GM23338 (cell line): Measurements from ENCODE around the gene DNAH6. TPM values are rescaled to one million over a fixed set of nuclear protein-coding genes. Genes with fewer than 3 reads are reported as not detected.

Source experiments
- ATAC-seq: fragments of 200-7000 bp; cut with Tn5 transposase; 3 replicates; pipeline ENCODE4 v1.9.1; 2020
- DNase-seq: peaks from one replicate; pipeline ENCODE4 v3.0.0-alpha.2; 2015; ENCODE audit warnings: low spot score
- H2AFZ ChIP-seq: fragments of 200-600 bp; sonication (generic); 2 replicates; pipeline ENCODE4 v1.8.0; 2016; ENCODE audit warnings: antibody characterized with exemption, mild to moderate bottlenecking, moderate library complexity
- H3F3A ChIP-seq: fragments of 200-600 bp; sonication (generic); replicated peaks from 2 replicates; pipeline ENCODE4 v1.8.0; 2017; ENCODE audit warnings: antibody characterized with exemption, mixed run types, low read depth
- H3K27ac ChIP-seq: fragments of 200-600 bp; sonication (generic); 2 replicates; pipeline ENCODE4 v1.6.1; 2016; ENCODE audit warnings: low read depth
- H3K27me3 ChIP-seq: fragments of 200-600 bp; sonication (generic); 2 replicates; pipeline ENCODE4 v1.8.0; 2016; ENCODE audit warnings: mild to moderate bottlenecking, mixed run types, moderate library complexity; ENCODE audit not compliant: insufficient read depth
- H3K36me3 ChIP-seq: fragments of 200-600 bp; sonication (generic); 2 replicates; pipeline ENCODE4 v1.8.0; 2016; ENCODE audit warnings: mild to moderate bottlenecking; ENCODE audit not compliant: insufficient read depth
- H3K4me1 ChIP-seq: fragments of 200-600 bp; sonication (generic); 2 replicates; pipeline ENCODE4 v1.8.0; 2016; ENCODE audit warnings: mild to moderate bottlenecking, moderate library complexity; ENCODE audit not compliant: insufficient read depth
- H3K4me2 ChIP-seq: fragments of 200-600 bp; sonication (generic); 2 replicates; pipeline ENCODE4 v1.7.1; 2017; ENCODE audit warnings: mixed run types
- H3K4me3 ChIP-seq: fragments of 200-600 bp; sonication (generic); 2 replicates; pipeline ENCODE4 v1.6.1; 2016; ENCODE audit warnings: mixed run types
- H3K79me2 ChIP-seq: fragments of 200-600 bp; sonication (generic); replicated peaks from 2 replicates; pipeline ENCODE4 v1.8.0; 2017; ENCODE audit warnings: mild to moderate bottlenecking; ENCODE audit not compliant: insufficient read depth
- H3K9me2 ChIP-seq: fragments of 200-600 bp; sonication (generic); 2 replicates; pipeline ENCODE4 v1.8.0; 2017; ENCODE audit not compliant: insufficient read depth
- H4K20me1 ChIP-seq: fragments of 200-600 bp; sonication (generic); replicated peaks from 2 replicates; pipeline ENCODE4 v1.8.0; 2017; ENCODE audit warnings: mild to moderate bottlenecking; ENCODE audit not compliant: insufficient read depth
- H3K27ac Mint-ChIP-seq: 2 replicates; pipeline ENCODE4 v1.8.0; 2020; ENCODE audit warnings: inconsistent platforms, mild to moderate bottlenecking, moderate library complexity, mixed read lengths
- H3K27me3 Mint-ChIP-seq: 3 replicates; pipeline ENCODE4 v1.8.0; 2022; ENCODE audit warnings: low read depth, mild to moderate bottlenecking, moderate library complexity, mixed read lengths, inconsistent platforms; ENCODE audit not compliant: insufficient read depth, poor library complexity
- H3K36me3 Mint-ChIP-seq: 3 replicates; pipeline ENCODE4 v1.8.0; 2021; ENCODE audit warnings: low read depth, mild to moderate bottlenecking, inconsistent platforms, moderate library complexity, mixed read lengths
- H3K4me1 Mint-ChIP-seq: 3 replicates; pipeline ENCODE4 v1.8.0; 2020; ENCODE audit warnings: mild to moderate bottlenecking, inconsistent platforms, mixed read lengths
- H3K4me3 Mint-ChIP-seq: 3 replicates; pipeline ENCODE4 v1.8.0; 2021; ENCODE audit warnings: moderate library complexity, mild to moderate bottlenecking, inconsistent platforms, mixed read lengths
- H3K9me3 Mint-ChIP-seq: 3 replicates; pipeline ENCODE4 v1.8.0; 2020; ENCODE audit warnings: moderate library complexity, mild to moderate bottlenecking, inconsistent platforms, mixed read lengths
- CREB1 ChIP-seq: fragments of 250-450 bp; sonication (Bioruptor Pico); IDR thresholded peaks from 2 replicates; pipeline ENCODE4 v1.5.0; 2020; ENCODE audit warnings: low read depth, mild to moderate bottlenecking, moderate library complexity
- ETS1 ChIP-seq: IDR thresholded peaks from 2 replicates; pipeline ENCODE4 v1.6.1; 2016; ENCODE audit warnings: antibody characterized with exemption
- EZH2 ChIP-seq: fragments of 200-600 bp; sonication (generic); IDR thresholded peaks from one replicate; pipeline ENCODE4 v1.8.0; 2017; ENCODE audit warnings: antibody characterized with exemption, mild to moderate bottlenecking, low read depth; ENCODE audit not compliant: unreplicated experiment
- EZH2phosphoT487 ChIP-seq: fragments of 200-600 bp; sonication (generic); IDR thresholded peaks from one replicate; pipeline ENCODE4 v1.8.1; 2018; ENCODE audit warnings: antibody characterized with exemption; ENCODE audit not compliant: unreplicated experiment
- JUNB ChIP-seq: IDR thresholded peaks from one replicate; pipeline ENCODE4 v1.6.1; 2016; ENCODE audit warnings: antibody characterized with exemption; ENCODE audit not compliant: unreplicated experiment
- NANOG ChIP-seq: IDR thresholded peaks from 2 replicates; pipeline ENCODE4 v1.6.1; 2016; ENCODE audit warnings: antibody characterized with exemption, borderline replicate concordance
- POLR2AphosphoS5 ChIP-seq: IDR thresholded peaks from 2 replicates; pipeline ENCODE4 v1.6.1; 2016; ENCODE audit warnings: antibody characterized with exemption, low read depth
- STAT1 ChIP-seq: IDR thresholded peaks from one replicate; pipeline ENCODE4 v1.6.1; 2016; ENCODE audit warnings: antibody characterized with exemption; ENCODE audit not compliant: unreplicated experiment
- ZNF114 ChIP-seq: fragments of 250-450 bp; sonication (Bioruptor Pico); IDR thresholded peaks from 2 replicates; pipeline ENCODE4 v1.5.0; 2020; ENCODE audit warnings: mild to moderate bottlenecking, moderate library complexity
- ZNF331 ChIP-seq: fragments of 250-450 bp; sonication (Bioruptor Pico); IDR thresholded peaks from 2 replicates; pipeline ENCODE4 v1.5.0; 2020; ENCODE audit warnings: low read depth, mild to moderate bottlenecking, moderate library complexity
- polyA plus RNA-seq: library from polyadenylated mRNA; unstranded; fragments of >200 nt; fragmentation: Nextera tagmentation; extraction: Ambion mirVana; gene quantifications from 2 replicates; pipeline ENCODE4 v1.2.1, GENCODE V29; 2016
- total RNA-seq: library from RNA; depleted of rRNA; stranded (reverse); fragments of >200 nt; shearing (Covaris generic); gene quantifications from 2 replicates; pipeline ENCODE4 v1.2.3, GENCODE V29; 2014
- TF ChIP-seq, protein P1 (sequence below): IDR thresholded peaks from one replicate; pipeline ENCODE4 v1.6.1; 2018; ENCODE audit warnings: antibody characterized with exemption; ENCODE audit not compliant: unreplicated experiment
- TF ChIP-seq, protein P2 (sequence below), 2 experiments: fragments of 200-600 bp in 1 of 2; sonication (generic) in 1 of 2; conservative IDR thresholded peaks; 2 replicates each; pipeline versions ENCODE4 v1.5.1 to v1.6.1; 2016 to 2017; ENCODE audit warnings: antibody characterized with exemption in 2 of 2, low read depth in 2 of 2, mild to moderate bottlenecking in 2 of 2, moderate library complexity in 1 of 2

Gene DNAH6
- total and polyA plus RNA-seq, 2 experiments from 2014 or later = 0.27 to 0.31 TPM

DNA sequence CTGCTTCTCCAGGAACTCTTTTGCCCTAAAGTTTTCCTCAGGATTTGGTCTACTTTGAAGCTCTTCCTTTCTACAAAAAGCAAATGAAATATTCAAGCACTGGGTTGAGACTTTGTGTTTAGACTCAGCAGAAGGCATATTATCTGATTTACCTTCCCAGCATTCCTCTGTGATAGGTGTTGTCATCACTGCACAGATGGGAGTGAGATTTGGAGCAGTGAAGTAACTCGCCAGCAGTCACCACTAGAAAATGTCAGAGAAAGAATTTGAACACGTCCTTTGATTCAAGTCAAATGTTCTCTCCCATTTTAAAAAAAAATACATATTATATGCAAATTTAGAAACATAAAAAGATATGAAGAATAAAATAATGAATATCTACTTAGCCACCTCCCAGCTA is 112.2 kb downstream of the DNAH6 start:
- H3K9me2 ChIP-seq = no peaks in the 10 kb centered on the region
- no peak for TF ChIP-seq EZH2phosphoT487
- no peak for TF ChIP-seq ETS1
- no peak for TF ChIP-seq POLR2AphosphoS5
- no peak for TF ChIP-seq NANOG
- TF ChIP-seq CREB1 (CRISPR knock-in tag) = no peak
- TF ChIP-seq EZH2 = no peak
- no peak for TF ChIP-seq JUNB
- TF ChIP-seq ZNF114 (CRISPR knock-in tag) = no peak
- Mint-ChIP-seq H3K27me3 (no peaks in the 10 kb centered on the region), H3K27ac (no peak overlapping the region), H3K4me3 (no peak overlapping the region), H3K9me3 (no peaks in the 10 kb centered on the region), H3K36me3 (no peaks in the 10 kb centered on the region), H3K4me1 (no peaks in the 10 kb centered on the region)
- DNase-seq (no peak), ATAC-seq (no peak)
- H3K4me2 ChIP-seq = no peak overlapping the region
- H3K27me3 ChIP-seq = no peaks in the 10 kb centered on the region
- no peaks in the 10 kb centered on the region for H4K20me1 ChIP-seq
- no peaks in the 10 kb centered on the region for H3K4me1 ChIP-seq
- no peaks in the 10 kb centered on the region for H3K36me3 ChIP-seq
- H3K27ac ChIP-seq = no peak overlapping the region
- no peaks in the 10 kb centered on the region for H3K79me2 ChIP-seq
- H3F3A ChIP-seq = no peaks in the 10 kb centered on the region
- peak overlapping the region; percentile 9; the same call in 1 of the 2 replicates for H2AFZ ChIP-seq
- H3K4me3 ChIP-seq = no peak overlapping the region

DNA sequence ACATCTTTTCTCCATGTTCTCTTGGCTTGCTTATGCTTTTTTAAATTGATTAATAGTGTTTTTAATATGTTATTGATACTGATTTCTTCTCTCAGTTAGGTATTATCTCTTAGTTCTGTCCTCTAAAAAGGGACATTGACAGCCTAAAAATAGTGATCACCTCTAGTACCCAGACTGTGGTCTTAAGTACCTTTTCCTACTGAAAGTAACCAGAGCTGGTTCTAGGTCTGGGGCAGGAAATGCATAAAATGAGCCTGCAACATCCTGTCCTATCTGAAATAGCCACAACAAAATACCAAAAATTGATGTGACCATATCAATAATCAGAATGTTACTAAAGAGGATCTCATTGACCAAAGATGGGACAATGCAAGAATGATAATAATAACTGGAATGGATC is 113.3 kb downstream of the DNAH6 start:
- Mint-ChIP-seq H3K27ac (no peak overlapping the region), H3K4me3 (no peak overlapping the region), H3K36me3 (no peaks in the 10 kb centered on the region), H3K9me3 (no peaks in the 10 kb centered on the region), H3K27me3 (no peaks in the 10 kb centered on the region), H3K4me1 (no peaks in the 10 kb centered on the region)
- Histone ChIP-seq H3K4me3 (no peak overlapping the region), H3K27me3 (no peaks in the 10 kb centered on the region), H3K27ac (no peak overlapping the region), H3K36me3 (no peaks in the 10 kb centered on the region), H3K4me1 (no peaks in the 10 kb centered on the region), H2AFZ (no peak overlapping the region), H3K79me2 (no peaks in the 10 kb centered on the region), H4K20me1 (no peaks in the 10 kb centered on the region), H3K4me2 (no peak overlapping the region), H3K9me2 (no peaks in the 10 kb centered on the region), H3F3A (no peaks in the 10 kb centered on the region)
- ATAC-seq (no peak), DNase-seq (no peak)
- TF ChIP-seq STAT1 (no peak), ZNF331 (CRISPR knock-in tag) (no peak), JUNB (no peak), ZNF114 (CRISPR knock-in tag) (no peak), POLR2AphosphoS5 (no peak), EZH2 (no peak), CREB1 (CRISPR knock-in tag) (no peak)
- TF ChIP-seq, protein P1, sequence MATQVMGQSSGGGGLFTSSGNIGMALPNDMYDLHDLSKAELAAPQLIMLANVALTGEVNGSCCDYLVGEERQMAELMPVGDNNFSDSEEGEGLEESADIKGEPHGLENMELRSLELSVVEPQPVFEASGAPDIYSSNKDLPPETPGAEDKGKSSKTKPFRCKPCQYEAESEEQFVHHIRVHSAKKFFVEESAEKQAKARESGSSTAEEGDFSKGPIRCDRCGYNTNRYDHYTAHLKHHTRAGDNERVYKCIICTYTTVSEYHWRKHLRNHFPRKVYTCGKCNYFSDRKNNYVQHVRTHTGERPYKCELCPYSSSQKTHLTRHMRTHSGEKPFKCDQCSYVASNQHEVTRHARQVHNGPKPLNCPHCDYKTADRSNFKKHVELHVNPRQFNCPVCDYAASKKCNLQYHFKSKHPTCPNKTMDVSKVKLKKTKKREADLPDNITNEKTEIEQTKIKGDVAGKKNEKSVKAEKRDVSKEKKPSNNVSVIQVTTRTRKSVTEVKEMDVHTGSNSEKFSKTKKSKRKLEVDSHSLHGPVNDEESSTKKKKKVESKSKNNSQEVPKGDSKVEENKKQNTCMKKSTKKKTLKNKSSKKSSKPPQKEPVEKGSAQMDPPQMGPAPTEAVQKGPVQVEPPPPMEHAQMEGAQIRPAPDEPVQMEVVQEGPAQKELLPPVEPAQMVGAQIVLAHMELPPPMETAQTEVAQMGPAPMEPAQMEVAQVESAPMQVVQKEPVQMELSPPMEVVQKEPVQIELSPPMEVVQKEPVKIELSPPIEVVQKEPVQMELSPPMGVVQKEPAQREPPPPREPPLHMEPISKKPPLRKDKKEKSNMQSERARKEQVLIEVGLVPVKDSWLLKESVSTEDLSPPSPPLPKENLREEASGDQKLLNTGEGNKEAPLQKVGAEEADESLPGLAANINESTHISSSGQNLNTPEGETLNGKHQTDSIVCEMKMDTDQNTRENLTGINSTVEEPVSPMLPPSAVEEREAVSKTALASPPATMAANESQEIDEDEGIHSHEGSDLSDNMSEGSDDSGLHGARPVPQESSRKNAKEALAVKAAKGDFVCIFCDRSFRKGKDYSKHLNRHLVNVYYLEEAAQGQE = no peak
- TF ChIP-seq, protein P2, sequence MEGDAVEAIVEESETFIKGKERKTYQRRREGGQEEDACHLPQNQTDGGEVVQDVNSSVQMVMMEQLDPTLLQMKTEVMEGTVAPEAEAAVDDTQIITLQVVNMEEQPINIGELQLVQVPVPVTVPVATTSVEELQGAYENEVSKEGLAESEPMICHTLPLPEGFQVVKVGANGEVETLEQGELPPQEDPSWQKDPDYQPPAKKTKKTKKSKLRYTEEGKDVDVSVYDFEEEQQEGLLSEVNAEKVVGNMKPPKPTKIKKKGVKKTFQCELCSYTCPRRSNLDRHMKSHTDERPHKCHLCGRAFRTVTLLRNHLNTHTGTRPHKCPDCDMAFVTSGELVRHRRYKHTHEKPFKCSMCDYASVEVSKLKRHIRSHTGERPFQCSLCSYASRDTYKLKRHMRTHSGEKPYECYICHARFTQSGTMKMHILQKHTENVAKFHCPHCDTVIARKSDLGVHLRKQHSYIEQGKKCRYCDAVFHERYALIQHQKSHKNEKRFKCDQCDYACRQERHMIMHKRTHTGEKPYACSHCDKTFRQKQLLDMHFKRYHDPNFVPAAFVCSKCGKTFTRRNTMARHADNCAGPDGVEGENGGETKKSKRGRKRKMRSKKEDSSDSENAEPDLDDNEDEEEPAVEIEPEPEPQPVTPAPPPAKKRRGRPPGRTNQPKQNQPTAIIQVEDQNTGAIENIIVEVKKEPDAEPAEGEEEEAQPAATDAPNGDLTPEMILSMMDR (conservative IDR thresholded peaks at IDR 0.05; ENCODE audit: low read depth in 2 of 2) = no peak
